NCI-H748 (cell line): ENCODE results near the gene DCUN1D2.
"Not testable (repeated sequence)": the region's sequence is repeated elsewhere in the genome, so short reads cannot be mapped to it uniquely, and the experiment has no call there.

Source experiments
- DNase-seq: peaks from one replicate; lab custom pipeline; 2025; ENCODE audit not compliant: unreplicated experiment; lab: John Stamatoyannopoulos, UW

DCUN1D2 gene

DNA sequence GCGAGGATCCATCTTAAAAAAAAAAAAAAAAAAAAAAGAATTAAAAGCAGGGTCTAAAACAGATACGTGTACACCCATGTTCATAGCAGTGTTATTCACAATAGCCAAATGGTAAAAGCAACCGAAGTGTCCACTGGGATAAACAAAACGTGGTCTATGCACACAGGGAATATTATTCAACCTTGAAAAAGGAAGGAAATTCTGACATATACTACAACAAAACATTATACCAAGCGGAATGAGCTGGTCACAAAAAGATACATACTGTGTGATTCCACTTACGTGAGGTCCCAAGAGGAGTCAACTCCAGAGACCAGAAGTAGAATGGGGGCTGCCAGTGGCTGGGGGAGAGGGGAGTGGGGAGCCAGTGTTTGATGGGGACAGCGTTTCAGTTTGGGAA is 22.5 kb downstream of the DCUN1D2 start:
- DNase-seq, result no peak

DNA sequence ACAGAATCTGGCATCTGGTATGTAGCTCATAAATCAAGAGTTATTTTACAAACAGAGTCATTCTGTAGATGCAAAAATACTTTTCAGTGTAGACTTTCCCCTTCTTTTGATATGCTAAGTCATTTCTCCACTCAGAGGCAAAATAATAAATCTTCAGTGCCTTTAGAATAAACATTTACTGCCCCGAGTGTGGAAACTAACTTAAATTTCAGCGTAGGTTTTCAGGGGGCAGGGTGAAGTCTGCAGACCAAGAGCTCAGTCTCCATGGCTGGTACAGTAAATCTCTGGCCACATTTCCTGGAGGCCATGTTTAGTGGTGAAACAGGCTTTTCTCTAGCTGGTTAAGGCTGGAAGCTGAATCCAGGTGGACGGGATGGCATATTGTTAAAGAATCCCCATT is 24.1 kb downstream of the DCUN1D2 start:
- no peak for DNase-seq

DNA sequence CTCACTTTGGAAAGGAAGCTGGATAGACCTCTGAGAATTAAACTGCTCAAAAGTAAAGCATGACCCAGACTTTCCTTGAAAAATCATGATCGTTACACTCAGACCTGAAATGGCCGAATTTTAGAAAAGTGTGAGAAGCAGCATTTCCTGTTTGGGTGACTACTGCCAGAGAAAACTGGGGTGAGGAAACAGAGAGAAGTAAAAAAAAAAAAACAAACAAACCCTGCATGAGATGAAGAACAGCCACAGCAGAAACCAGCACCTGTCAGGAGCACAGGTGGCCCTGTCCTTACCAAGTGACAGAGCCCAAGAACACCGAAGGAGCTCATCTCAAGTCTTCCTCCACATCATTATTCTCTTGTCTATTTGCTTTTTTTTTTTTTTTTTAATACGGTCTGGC is 25.2 kb downstream of the DCUN1D2 start:
- DNase-seq, result no peak

DNA sequence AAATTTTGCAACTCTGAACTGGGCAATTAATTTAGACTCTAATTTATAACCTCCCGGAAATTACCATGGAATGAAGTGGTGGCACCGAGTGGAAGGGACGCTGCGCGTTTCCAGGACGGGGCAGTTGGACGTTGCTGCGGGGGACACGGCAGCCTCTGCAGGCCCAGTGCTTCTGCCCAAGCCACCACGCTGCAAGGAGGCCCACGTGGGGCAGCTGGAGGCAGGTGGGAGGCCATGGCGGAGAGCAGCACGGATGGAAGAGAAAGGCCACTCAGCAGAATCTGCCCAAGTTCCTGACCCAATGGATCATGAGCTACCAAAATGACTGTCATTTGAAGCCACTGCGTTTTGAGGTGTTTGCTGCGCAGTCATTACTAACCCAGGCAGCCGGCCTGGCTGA is 26.0 kb downstream of the DCUN1D2 start:
- no peak for DNase-seq

DNA sequence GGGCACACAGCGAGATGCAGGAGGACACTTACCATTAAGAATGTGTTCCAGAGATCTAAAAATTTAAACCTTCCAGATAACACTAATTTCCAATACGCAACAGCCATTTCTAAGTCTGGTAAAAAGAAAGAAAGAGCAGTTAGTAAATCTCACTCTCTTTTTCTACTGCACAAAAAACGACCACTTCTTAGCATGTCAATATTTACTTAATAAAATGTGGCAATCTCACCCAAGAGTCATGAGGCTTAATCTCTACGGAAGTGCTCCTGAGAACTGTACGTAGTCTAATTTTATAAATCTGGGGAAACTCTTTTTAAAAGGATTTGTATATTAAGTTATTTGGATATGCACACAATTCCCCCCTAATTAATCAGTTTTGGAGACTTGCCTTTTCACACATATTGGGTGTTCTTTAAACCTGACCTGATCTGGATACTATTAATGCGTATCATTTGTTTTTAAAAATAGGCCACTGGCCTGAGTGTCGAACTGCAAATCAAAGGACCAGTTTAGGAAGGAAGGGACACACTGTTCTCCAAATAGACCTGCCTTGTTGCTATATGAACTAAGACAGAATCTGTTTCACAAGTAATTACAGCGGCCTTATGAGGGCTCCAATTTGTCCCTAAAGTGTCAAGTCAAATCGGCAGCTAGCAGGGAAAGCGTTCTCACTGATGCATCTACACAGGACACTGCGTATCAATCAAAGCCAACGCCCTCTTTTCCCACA is 29.3 kb downstream of the DCUN1D2 start:
- no peak for DNase-seq

DNA sequence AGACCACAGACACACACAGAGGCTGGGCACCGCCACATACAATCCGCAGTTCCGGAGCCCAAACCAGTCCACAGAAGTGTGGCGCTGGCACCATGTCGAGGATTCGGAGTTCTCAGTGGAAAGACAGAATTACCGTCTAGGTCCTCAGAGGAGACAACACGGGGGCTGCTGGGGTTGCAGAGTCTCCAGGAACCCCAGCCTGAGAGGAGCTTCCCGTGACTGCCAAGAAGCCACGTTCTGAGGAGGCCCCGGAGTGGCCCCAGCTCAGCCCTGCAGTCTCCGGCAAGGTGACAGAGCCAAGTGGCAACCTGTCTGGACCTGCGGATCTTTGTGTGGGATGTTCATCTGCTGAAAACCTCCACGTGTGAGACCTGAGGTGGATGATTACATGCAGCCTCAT is 29.9 kb downstream of the DCUN1D2 start:
- DNase-seq, result no peak

DNA sequence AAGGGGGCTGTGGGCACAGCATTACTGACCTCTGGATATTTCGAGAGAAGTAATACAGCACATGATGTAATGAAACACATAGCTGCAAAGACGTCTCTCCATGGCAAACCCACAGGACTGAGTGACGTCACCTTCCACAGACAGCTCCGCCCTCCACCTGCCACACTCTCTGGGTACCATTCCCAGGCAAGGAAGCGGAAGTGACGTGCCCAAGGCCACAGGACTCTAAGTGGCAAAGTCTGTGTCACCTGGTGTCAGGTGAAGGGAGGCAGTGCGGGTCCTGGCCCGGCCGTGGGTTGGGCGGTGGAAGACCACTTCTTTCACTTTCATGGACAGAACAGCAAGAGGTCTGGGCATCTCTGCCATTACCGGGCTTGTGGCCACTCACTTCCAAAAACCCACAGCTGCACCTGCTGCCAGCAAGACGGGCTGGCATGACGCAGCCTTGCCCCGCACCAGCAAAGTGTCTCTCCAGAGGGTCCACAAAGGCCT is 30.4 kb downstream of the DCUN1D2 start:
- no peak for DNase-seq

DNA sequence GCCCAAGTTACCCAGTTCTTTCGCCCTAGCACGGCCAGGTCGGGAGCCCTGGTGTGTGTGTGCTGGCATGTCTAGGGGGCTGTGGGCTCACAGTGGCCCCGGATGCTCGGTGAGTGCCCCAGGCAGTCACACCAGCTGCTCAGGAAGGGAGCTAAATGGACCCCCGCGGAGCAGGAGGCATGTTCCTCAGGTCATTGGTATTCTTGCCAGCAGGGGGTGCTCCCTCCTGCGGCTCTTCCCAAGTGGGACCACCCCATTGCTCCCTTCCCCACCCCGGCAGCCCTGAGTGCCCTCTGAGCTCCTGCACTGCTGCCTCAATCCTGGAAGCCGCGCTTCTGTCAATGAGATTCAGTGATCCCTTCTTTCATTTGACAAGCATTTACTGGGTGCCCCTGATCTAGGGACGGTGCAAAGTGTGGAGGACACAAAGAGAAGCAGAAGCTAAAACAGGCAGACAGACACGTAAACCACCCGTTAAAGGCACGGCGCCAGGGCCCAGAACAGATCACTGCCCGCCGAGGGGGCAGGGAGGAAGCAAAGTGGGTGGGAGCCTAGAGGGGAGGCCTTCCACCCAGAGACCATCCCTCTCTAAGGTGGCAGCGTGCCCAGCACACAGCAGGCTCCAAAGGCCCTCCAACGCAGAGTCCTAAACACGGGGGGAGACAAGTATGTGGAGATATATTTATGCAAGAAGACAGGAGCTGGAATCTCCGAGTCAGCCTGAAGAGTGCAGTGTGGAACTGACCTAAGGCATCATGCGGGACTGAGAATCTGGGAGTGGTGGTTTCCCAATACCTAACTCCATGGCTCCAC is 32.1 kb downstream of the DCUN1D2 start:
- DNase-seq, result no peak

DNA sequence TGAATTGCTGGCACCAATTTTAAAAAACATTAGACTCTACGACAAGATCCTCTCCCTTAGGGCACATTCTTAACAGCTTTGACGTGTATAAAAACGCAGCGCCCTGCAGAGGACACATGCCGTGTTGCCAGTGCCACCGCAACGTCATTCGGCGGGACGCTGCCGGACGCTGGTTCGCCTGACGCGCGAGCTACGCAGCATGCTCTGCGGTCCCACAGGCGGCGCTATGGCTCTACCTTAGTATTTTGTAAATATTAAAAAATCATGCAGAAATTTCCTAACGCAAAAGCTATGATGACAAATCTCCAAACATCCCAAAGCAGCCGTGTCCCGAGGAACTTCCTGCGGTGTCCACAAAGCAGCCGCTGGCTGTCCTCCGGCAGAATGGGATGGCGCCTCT is 33.0 kb downstream of the DCUN1D2 start:
- DNase-seq, result no peak

DNA sequence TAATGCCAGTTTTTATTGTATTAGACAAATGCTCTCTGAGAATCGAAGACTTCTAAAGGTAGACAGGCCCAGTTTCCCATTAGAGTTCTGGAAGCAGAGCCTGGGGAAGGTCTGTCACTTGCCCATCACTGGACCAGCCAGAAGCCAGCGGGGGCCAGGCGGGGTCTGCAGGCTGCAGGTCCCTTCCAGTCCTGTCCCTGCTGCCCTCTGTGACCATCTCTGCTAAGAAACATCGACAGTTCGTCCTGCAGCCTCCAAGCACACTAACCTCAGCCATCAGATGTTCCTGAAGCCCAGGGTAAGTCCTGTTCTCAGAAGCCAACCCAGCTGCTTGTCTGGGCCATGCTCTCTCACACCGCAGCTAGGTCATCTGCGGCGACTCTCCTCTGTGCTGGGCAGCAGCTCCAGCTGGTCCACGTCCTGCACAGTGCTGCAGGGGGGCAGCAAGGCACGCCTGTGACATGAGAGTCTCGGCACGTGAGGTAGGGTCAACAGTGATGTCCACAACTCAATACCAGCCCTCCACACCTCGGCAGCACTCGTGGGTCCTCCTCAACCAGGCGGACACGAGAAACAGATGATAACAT is 34.3 kb downstream of the DCUN1D2 start:
- no peak for DNase-seq

DNA sequence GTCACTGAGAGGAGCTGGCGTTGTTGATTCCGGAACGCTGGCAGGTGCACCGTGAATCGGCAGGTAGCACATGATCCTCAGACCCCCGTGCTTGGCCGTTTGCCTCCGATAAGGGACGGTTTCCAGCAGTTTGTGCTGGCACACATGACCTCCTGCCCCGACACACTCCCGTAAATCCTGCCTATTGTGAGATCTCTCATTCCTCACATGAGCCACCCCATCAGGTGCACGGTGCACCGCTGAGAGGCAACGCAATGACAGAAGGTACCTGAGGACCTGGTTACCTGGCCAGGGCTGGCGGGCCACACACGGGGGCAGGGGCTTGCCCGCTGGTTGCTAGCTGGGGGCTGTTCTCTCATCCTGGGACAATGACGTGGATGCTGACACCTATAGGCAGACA is 35.1 kb downstream of the DCUN1D2 start:
- no peak for DNase-seq

DNA sequence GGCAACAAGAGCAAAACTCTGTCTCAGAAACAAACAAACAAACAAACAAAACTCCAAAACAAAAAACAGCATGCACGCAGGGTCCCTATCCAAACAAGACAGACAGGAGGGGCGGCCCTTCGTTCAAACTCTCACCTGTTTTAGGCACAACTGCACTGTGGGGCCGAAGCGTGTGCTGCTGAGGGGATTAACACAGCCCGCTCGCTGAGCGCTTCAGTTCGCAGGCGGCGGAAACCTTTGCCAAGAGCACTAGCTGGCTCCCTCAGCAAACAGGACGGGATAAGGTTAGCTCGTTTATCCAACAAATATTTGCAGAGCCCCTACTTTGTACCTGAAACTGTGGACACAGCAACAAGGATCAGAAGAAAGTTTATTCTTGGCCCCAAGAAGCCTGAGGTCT is 35.6 kb downstream of the DCUN1D2 start:
- no peak for DNase-seq

DNA sequence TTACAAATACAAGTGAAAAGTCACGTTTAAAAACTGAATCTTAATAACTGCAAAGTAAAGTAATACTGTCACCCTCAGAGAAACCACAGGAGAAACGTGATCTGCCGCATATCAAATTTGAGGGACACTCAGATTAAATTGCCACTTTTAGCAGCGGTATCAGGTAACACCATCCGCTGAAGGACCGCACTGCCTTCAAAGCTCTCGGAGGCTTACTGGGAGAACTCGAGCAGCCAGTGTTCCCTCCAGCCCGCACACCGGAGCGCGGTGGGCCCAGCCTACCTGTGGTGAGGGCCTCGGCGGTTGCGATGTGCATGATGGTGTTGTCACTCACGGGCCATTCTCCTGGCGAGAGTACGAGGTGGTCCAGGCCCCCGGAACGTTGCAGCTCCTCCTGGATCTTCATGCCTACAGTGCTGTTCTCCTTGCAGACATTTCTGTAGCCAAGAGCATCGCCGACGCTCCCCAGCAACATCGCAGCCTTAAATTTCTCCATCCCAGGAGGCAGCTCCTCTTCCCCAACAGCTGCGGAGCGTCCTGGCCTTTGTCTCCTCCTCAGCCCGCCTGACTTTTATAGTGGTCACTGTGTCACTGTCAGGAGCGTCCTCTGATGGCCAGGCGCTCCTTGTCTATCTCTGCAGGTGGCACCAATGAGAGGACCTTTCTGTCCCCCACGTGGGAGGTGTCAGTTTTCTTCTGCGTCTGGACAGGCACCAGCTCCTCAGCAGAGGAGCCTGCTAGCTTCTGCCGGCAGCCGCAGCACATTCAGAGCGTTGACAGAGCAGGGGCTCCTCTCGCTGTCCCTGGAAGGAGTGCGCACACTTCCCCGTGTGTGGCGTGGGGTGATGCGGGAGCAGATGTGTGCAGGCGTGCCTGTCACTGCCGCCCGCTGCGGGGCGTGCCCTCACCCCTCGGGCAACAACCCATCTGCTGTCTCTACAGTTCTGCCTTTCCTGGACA is 37.3 kb downstream of the DCUN1D2 start, which contains the start of gene ADPRHL1:
Gene ADPRHL1, minus strand, starts transcription at position 547 of the 960 bp plus-strand sequence. Its CDS starts 51 bp downstream, at position 496.
- no peak for DNase-seq

DNA sequence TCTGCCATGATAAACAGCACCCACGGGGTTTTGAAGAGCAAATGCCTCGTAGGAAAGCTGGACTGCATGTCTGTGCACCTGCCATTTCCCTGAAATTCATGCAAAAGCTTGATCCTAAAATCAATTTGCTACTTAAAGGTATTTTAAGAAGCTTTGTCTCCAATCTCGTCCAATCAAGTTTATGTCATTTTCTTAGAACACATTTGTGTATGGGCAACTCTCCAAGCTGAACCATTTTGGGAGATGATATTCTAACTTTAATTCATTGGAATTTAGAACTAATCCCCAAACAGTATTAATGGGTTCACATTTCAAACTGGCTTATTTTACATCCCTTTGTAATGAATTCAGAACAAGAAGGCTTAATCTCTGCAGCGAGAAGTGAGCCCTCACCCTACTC is 38.0 kb downstream of the DCUN1D2 start:
- DNase-seq, result no peak

DNA sequence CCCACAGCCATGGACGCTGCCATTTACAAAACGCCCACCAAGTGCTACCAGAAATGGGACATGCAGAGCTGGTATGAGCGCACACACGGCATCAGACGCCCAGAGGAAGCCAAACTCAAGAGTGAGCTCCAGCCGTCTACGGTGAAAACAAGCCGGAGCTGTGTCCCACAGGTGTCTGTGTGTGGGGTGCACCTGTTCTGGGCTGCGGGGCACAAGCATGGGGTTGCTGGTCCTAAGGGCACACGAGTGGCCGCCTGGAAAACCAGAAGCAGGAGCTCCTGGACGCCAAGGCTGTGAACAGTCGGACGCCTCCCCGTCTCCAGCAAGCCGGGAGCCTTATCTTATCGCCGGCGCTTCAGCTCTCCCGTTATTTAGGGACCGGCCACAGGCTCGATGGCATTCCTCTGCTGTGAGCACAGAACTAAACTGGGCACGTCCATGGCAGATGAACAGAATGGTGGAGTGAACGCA is 38.5 kb downstream of the DCUN1D2 start:
- no peak for DNase-seq

DNA sequence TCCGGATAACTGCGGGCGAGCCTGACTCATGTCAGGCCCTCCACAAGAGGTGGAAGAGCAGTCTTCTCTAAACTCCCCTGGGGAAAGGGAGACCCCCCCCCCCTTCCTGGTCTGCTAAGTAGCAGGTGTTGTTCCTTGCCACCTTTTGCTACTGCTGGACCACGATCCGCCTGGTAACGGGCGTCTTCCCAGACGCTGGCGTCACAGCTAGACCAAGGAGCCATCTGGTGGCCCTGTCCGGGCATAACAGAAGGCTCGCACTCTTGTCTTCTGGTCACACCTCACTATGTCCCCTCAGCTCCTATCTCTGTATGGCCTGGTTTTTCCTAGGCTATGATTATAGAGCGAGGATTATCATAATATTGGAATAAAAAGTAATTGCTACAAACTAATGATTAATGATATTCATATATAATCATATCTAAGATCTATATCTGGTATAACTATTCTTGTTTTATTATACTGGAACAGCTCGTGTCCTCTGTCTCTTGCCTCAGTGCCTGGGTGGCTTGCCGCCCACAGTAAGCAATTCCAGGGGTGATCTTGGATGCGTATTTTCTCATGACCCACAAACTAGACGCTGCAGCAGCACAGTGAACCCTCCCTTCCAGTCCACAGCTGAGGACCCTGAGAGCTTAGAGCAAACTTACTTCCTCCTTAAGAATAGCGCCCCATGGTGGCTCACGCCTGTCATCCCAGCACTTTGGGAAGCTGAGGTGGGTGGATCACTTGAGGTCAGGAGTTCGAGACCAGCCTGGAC is 39.5 kb downstream of the DCUN1D2 start:
- DNase-seq, result not testable (repeated sequence)

DNA sequence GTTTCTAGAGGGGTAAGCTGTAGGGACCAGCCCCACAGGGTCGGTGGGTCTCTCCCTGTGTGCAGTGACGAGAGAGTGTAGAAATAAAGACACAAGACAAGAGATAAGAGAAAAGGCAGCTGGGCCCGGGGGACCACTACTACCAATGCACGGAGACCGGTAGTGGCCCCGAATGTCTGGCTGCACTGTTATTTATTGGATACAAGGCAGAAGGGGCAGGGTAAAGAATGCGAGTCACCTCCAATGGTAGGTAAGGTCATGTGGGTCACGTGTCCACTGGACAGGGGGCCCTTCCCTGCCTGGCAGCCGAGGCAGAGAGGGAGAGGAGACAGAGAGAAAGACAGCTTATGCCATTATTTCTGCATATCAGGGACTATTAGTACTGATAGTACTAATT is 40.2 kb downstream of the DCUN1D2 start:
- not testable (repeated sequence) for DNase-seq

DNA sequence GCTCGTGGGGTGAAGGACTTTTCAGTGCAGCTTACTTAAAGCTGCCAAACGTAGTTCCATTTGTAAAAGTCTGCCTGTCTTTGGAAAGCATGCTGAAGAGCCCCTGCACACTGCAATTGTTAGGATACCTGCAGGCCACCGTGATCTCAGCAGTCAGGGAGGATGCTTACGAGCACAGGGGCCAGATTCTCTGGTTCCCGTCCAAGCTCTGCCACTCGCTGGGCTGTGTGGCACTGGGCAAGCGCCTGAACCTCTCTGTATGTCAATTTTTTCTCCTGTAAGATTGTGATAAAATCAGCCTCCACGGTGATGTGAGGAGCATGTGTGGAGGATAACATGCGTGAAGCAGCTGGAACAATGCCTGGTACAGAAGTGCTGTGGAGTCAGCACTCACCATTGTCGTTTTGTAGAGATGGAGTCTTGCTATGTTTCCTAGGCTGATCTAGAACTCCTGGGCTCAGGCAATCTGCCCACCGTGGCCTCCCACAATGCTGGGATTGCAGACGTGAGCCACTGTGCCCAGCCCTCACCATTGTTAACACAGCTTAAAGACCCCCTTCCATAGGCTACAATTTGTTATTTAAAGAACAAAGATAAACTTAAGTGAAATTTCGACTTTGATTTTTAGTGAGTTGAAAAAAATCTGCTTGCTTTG is 40.7 kb downstream of the DCUN1D2 start:
- DNase-seq, result no peak
